Kidney (tissue), 14 donors: Measurements from ENCODE around the gene CALY. TPM values are rescaled to one million over a fixed set of nuclear protein-coding genes. Genes with fewer than 3 reads are reported as not detected.
A peak's percentile ranks its signal among the peaks of the same experiment; 100 is the strongest.

ENCODE experiments used
- DNase-seq, 5 donors: peaks; one replicate each; pipeline ENCODE4 v3.0.0-alpha.2; 2013 to 2020
- FAIRE-seq: peaks from 2 replicates; lab custom pipeline; 2012; peaks lifted over from hg19 to GRCh38; lab: Jason Lieb, UNC
- H3K27ac ChIP-seq, 2 donors: one replicate each; pipeline ENCODE4 v1.7.0; 2013; ENCODE audit warnings: low read depth in 2 of 2, low read length in 2 of 2, inconsistent platforms in 1 of 2
- H3K27me3 ChIP-seq: one replicate; pipeline ENCODE4 v1.7.1; 2013; ENCODE audit warnings: low read length, inconsistent platforms; ENCODE audit not compliant: control insufficient read depth, insufficient read depth
- H3K36me3 ChIP-seq, 3 donors: one replicate each; pipeline versions ENCODE4 v1.7.0 to v1.7.1; 2013; ENCODE audit warnings: low read length in 3 of 3, control low read depth in 1 of 3, inconsistent platforms in 1 of 3; ENCODE audit not compliant: insufficient read depth in 3 of 3, control insufficient read depth in 2 of 3
- H3K4me1 ChIP-seq, 3 donors: one replicate each; pipeline versions ENCODE4 v1.7.0 to v1.7.1; 2013; ENCODE audit warnings: low read length in 3 of 3, inconsistent platforms in 1 of 3, low read depth in 1 of 3; ENCODE audit not compliant: control insufficient read depth in 2 of 3, insufficient read depth in 2 of 3
- H3K4me3 ChIP-seq, 3 donors: one replicate each; pipeline versions ENCODE4 v1.7.0 to v1.8.1; 2013; ENCODE audit warnings: low read length in 3 of 3, control low read depth in 1 of 3, inconsistent platforms in 1 of 3
- H3K9ac ChIP-seq, 3 donors: one replicate each; pipeline versions ENCODE4 v1.7.0 to v1.7.1; 2013; ENCODE audit warnings: low read length in 3 of 3, control low read depth in 1 of 3, inconsistent platforms in 1 of 3
- H3K9me3 ChIP-seq, 3 donors: one replicate each; pipeline versions ENCODE4 v1.7.0 to v1.7.1; 2013; ENCODE audit warnings: low read length in 3 of 3, control low read depth in 1 of 3, inconsistent platforms in 1 of 3; ENCODE audit not compliant: control insufficient read depth in 2 of 3, insufficient read depth in 1 of 3
- intact Hi-C: fragments of 100-400 bp; cut with DNase I; formaldehyde crosslinking; loops from one replicate; pipeline ENCODE4 v1.11.1; 2022
- polyA plus RNA-seq: library from polyadenylated mRNA; stranded (reverse); fragments of 350-450 nt; fragmentation: Illumina TruSeq; extraction: RNeasy Lipid Tissue Mini Kit (QIAGEN cat#74804); gene quantifications from one replicate; pipeline ENCODE4 v1.2.3, GENCODE V29; 2014; ENCODE audit warnings: low read depth, low replicate concordance; ENCODE audit not compliant: insufficient read depth
- total RNA-seq: library from RNA; stranded (reverse); fragmentation: NEBNext Ultra II Directional; extraction: Animal tissue kit (Norgen Biotek cat#: 25700); gene quantifications from one replicate; pipeline ENCODE4 v1.2.1, GENCODE V29; 2021
- TF ChIP-seq, protein P1 (sequence below): IDR thresholded peaks from 3 replicates; pipeline ENCODE4 v1.5.1; 2012; ENCODE audit warnings: mild to moderate bottlenecking, moderate library complexity, borderline replicate concordance; ENCODE audit not compliant: insufficient read depth; ENCODE audit errors: extremely low read depth
- donor health status: control.
- donor health status: control.
- donor health status: control.
- donor health status: control.
- donor health status: control.
- donor health status: DM: yes; HTN: yes; CAD: no.
- donor health status: Normal renal cell carcinoma (clear cell type).

The CALY gene
- total and polyA plus RNA-seq, 2 donors from 2014 or later = 0.41 to 0.54 TPM

DNA sequence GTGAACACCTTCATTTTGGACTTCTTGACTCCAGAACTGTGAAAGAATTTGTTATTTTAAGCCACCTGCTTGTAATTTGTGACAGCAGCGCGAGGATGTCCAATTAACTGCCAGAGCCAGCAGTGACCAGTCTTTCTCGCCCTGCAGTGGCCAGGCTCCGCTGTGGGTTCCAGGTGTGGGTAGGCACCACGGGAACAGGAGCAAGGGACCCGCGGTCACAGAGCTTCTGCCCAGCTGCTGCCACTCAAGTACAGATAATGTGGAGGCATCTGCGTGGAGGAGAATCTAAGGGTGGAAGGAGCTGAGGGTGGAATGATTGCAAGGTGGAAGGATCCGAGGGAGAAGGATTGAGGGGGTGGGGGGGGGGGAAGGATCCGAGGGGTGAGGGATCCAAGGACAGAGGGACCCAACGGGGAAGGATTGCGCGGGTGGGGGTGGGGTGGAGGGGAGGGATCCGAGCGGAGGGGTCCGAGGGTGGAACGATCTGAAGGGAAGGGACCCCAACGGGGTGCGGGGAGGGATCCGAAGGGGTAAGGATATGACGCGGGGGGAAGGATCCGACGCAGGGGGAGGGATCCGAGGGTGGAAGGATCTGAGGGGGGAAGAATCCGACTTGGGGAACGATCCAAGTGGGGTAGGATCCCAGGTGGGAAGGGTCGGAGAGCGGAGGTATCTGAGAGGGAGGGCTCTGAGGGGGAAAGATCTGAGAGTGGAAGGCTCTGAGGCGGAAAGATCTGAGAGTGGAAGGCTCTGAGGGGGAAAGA lies 3.6 kb downstream of the CALY start:
- FAIRE-seq (no peak), DNase-seq (peak in 1 of 5 donors; percentile 51)
- Histone ChIP-seq H3K9ac (no peak overlapping the region), H3K27ac (no peak overlapping the region), H3K9me3 (no peaks in the 10 kb centered on the region), H3K4me1 (peaks cover 0 to 4% (median 0%) of the 10 kb centered on the region in 3 donors), H3K4me3 (no peak overlapping the region), H3K36me3 (no peaks in the 10 kb centered on the region), H3K27me3 (peaks cover 31% of the 10 kb centered on the region)
- TF ChIP-seq, protein P1, sequence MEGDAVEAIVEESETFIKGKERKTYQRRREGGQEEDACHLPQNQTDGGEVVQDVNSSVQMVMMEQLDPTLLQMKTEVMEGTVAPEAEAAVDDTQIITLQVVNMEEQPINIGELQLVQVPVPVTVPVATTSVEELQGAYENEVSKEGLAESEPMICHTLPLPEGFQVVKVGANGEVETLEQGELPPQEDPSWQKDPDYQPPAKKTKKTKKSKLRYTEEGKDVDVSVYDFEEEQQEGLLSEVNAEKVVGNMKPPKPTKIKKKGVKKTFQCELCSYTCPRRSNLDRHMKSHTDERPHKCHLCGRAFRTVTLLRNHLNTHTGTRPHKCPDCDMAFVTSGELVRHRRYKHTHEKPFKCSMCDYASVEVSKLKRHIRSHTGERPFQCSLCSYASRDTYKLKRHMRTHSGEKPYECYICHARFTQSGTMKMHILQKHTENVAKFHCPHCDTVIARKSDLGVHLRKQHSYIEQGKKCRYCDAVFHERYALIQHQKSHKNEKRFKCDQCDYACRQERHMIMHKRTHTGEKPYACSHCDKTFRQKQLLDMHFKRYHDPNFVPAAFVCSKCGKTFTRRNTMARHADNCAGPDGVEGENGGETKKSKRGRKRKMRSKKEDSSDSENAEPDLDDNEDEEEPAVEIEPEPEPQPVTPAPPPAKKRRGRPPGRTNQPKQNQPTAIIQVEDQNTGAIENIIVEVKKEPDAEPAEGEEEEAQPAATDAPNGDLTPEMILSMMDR = no peak
- intact Hi-C loops = no loop called here

DNA sequence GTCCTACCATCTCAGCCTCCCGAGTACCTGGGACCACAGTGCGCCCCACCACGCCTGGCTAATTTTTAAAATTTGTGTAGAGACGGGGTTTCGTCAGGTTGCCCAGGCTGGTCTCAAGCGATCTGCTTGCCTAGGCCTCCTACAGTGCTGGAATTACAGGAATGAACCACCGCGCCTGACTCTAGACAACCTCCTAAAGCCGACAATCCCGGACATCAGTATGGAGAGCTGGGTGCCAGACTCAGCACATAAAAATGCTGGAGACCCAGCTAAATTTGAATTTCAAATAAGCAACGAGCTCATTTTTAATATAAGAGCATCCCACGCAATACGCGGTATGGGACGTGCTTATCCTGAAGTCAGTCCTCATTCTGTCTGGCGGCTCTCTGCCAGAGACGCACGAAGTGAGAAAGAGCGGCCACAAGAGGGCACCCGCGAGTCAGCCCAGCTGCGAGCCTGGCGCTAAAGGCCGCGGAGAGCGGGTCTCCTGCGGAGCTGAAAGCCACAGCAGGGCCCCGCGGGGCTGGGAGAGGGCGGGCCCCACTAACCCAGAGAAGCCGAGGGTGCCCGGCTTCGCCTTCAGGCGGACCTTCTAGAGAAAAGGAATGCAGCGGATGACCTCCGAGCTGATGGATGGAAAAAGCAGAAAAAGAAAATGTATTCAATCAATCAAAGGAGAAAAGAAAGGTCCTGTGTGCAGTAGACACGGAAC lies 7.0 kb downstream of the CALY start:
- no peak for FAIRE-seq
- peaks cover 34% of the 10 kb centered on the region for H3K27me3 ChIP-seq
- DNase-seq = peak; percentile 89 to 94 (median 91)
- no peak overlapping the region for H3K27ac ChIP-seq
- no peaks in the 10 kb centered on the region for H3K9me3 ChIP-seq
- intact Hi-C loops = no loop called here
- TF ChIP-seq, protein P1 = peak; percentile 92
- H3K36me3 ChIP-seq = no peaks in the 10 kb centered on the region
- no peak overlapping the region for H3K9ac ChIP-seq
- H3K4me3 ChIP-seq = no peak overlapping the region
- H3K4me1 ChIP-seq = peaks cover 0 to 9% (median 0%) of the 10 kb centered on the region in 3 donors

DNA sequence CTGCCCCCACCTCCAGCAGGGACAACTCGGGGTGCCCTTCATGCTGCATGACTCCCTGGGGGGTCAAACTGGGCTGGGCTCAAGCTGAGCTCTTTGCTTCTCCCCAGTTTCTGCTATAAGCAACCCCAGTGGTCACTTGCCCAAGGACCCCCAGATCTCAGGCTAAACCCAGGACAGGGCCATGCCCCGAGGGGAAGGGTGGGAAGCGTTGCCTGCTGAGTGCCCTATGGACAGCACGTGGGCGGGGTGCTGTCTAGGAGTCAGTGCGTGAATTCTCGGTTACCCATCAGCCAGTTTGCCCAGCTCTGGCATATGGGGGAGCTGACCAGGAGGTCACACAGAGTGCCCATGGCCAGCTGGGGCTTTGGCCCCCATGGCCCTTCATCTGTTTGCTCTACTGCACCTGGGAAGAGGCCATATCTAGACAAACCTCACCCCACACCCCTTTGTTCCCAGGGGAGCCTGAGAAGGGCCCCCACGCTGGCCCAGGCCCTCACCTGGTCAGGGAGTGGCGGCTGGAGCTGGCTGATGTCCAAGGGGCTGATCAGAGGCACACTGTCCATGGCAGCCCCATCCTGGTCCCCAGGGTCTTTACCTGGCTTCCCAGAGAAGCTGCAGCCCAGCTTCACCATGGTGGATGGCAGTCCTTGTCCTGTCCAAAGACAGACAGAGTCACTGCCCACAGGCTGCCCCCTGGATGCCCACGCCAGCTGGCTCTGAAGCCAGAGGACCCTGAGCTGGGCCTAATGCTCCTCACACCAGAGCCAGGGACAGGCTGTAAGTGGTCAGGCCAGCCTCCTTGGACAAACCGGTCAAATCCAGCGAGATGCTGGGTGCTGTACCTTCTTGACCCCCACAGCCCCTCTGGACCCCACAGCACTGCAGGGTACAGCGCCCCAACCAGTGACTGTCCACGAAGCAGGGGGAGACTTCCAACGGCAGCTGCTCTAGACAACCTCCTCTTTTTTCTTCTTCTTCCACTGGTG lies 8.0 kb downstream of the CALY start:
- intact Hi-C loops = no loop called here
- Histone ChIP-seq H3K36me3 (no peaks in the 10 kb centered on the region), H3K4me1 (peaks cover 0 to 9% (median 0%) of the 10 kb centered on the region in 3 donors), H3K9me3 (no peaks in the 10 kb centered on the region), H3K4me3 (no peak overlapping the region), H3K27me3 (peaks cover 34% of the 10 kb centered on the region), H3K27ac (no peak overlapping the region), H3K9ac (no peak overlapping the region)
- TF ChIP-seq, protein P1 = no peak
- no peak for FAIRE-seq
- DNase-seq = peak in 2 of 5 donors; percentile 53 to 79
